Ascending aorta (tissue), 2 donors: ENCODE measurements around the gene SH3BP2. TPM values are rescaled to one million over a fixed set of nuclear protein-coding genes. Genes with fewer than 3 reads are reported as not detected.

ENCODE experiments used
- DNase-seq, 2 donors: peaks; one replicate each; pipeline ENCODE4 v3.0.0-alpha.2; 2019; ENCODE audit warnings: low spot score in 2 of 2
- H3K27ac ChIP-seq, 2 donors: fragments of 200-600 bp; sonication (generic); one replicate each; pipeline ENCODE4 v1.5.1; 2016 to 2017; ENCODE audit warnings: mild to moderate bottlenecking in 1 of 2
- H3K27me3 ChIP-seq: fragments of 200-600 bp; sonication (generic); one replicate; pipeline ENCODE4 v1.5.1; 2017
- H3K36me3 ChIP-seq, 2 donors: fragments of 200-600 bp; sonication (generic); one replicate each; pipeline ENCODE4 v1.5.1; 2016
- H3K4me1 ChIP-seq, 2 donors: fragments of 200-600 bp; sonication (generic); one replicate each; pipeline ENCODE4 v1.5.1; 2016 to 2017; ENCODE audit warnings: mild to moderate bottlenecking in 1 of 2
- H3K4me3 ChIP-seq, 2 donors: fragments of 200-600 bp; sonication (generic); one replicate each; pipeline ENCODE4 v1.5.1; 2016 to 2017; ENCODE audit warnings: mild to moderate bottlenecking in 1 of 2
- H3K9me3 ChIP-seq, 2 donors: fragments of 200-600 bp; sonication (generic); one replicate each; pipeline ENCODE4 v1.5.1; 2016
- intact Hi-C: fragments of 100-400 bp; cut with DNase I; formaldehyde crosslinking; loops from one replicate; pipeline ENCODE4 v1.15.1; 2023
- total RNA-seq: library from RNA; depleted of rRNA; stranded (reverse); fragments of >200 nt; gene quantifications from one replicate; pipeline ENCODE4 v1.1.0, GENCODE V29; 2016
- TF ChIP-seq, protein P1 (sequence below), 3 experiments: fragments of 200-600 bp in 2 of 3; fragments of 450-650 bp in 1 of 3; sonication (generic) in 2 of 3; IDR thresholded peaks; one replicate each; pipeline ENCODE4 v1.5.1; 2016 to 2019; ENCODE audit warnings: antibody characterized with exemption in 3 of 3, mild to moderate bottlenecking in 1 of 3, moderate library complexity in 1 of 3

The SH3BP2 gene
- total RNA-seq, 1 donor from 2014 or later = 70.6 TPM

DNA sequence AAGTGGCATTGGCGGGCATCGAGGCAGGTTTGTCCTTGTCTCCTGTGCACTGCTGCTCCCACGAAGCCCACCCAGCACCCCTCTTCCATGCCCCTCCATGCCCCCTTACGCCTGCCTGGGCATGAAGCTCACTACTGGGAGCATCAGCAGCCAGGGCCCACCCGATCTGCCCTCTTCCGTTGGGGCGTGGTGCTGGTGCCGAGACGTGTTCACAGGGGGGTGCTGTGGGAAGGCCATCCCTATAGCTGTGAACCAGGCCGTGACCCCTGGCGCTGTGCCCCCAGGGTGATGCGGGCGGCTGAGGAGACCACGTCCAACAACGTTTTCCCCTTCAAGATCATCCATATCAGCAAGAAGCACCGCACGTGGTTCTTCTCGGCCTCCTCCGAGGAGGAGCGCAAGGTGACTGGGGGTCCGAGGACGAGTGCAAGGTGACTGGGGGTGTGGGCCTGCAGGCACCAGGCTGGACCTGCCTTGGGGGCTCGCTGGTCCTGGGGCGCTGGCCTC is 31.5 kb downstream of the SH3BP2 start:
- no peak for DNase-seq
- Histone ChIP-seq H3K9me3 (no peaks in the 10 kb centered on the region), H3K27me3 (no peaks in the 10 kb centered on the region), H3K36me3 (peaks cover 0 to 11% of the 10 kb centered on the region in 2 donors), H3K4me1 (no peaks in the 10 kb centered on the region), H3K27ac (no peak overlapping the region), H3K4me3 (no peak overlapping the region)
- TF ChIP-seq, protein P1, sequence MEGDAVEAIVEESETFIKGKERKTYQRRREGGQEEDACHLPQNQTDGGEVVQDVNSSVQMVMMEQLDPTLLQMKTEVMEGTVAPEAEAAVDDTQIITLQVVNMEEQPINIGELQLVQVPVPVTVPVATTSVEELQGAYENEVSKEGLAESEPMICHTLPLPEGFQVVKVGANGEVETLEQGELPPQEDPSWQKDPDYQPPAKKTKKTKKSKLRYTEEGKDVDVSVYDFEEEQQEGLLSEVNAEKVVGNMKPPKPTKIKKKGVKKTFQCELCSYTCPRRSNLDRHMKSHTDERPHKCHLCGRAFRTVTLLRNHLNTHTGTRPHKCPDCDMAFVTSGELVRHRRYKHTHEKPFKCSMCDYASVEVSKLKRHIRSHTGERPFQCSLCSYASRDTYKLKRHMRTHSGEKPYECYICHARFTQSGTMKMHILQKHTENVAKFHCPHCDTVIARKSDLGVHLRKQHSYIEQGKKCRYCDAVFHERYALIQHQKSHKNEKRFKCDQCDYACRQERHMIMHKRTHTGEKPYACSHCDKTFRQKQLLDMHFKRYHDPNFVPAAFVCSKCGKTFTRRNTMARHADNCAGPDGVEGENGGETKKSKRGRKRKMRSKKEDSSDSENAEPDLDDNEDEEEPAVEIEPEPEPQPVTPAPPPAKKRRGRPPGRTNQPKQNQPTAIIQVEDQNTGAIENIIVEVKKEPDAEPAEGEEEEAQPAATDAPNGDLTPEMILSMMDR (IDR thresholded peaks at IDR 0.05) = no peak
- intact Hi-C loops = no loop called here

- intact Hi-C loops = no loop called here
- no peaks in the 10 kb centered on the region for H3K9me3 ChIP-seq
- TF ChIP-seq, protein P1 (IDR thresholded peaks at IDR 0.05) = no peak
- H3K27me3 ChIP-seq = no peaks in the 10 kb centered on the region
- no peak overlapping the region for H3K4me3 ChIP-seq
- DNase-seq = peak in 1 of 2 donors; percentile 7
- H3K27ac ChIP-seq = no peak overlapping the region
- H3K4me1 ChIP-seq = no peaks in the 10 kb centered on the region
- H3K36me3 ChIP-seq = peaks cover 0 to 11% of the 10 kb centered on the region in 2 donors
These were observed 32.0 kb downstream of the SH3BP2 start for GRCh38 chr4:2824836-2825381.

DNA sequence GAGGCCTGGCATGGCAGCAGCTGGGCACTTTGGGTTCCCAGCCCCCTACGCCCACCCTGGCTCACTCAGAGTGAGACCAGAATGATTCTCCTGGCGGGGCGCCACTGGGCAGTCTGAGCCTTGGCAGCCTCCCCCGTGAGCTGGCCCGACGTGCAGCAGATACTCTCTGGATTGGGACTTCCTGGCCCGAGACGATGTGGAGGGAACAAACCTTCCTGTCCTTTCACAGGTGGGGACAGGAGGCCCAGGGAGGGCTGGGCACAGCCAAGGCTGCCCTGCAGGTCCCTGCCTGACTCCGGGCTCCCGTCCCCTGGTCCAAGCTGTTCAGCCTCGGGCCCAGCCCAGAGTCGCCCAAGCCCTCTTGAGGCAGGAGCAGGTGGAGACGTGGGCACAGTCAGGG is 32.9 kb downstream of the SH3BP2 start:
- H3K27me3 ChIP-seq = no peaks in the 10 kb centered on the region
- no peaks in the 10 kb centered on the region for H3K9me3 ChIP-seq
- TF ChIP-seq, protein P1 (IDR thresholded peaks at IDR 0.05) = no peak
- H3K36me3 ChIP-seq = peaks cover 4 to 11% of the 10 kb centered on the region in 2 donors
- intact Hi-C loops = no loop called here
- H3K27ac ChIP-seq = no peak overlapping the region
- DNase-seq = peak in 1 of 2 donors; percentile 0
- no peaks in the 10 kb centered on the region for H3K4me1 ChIP-seq
- no peak overlapping the region for H3K4me3 ChIP-seq

DNA sequence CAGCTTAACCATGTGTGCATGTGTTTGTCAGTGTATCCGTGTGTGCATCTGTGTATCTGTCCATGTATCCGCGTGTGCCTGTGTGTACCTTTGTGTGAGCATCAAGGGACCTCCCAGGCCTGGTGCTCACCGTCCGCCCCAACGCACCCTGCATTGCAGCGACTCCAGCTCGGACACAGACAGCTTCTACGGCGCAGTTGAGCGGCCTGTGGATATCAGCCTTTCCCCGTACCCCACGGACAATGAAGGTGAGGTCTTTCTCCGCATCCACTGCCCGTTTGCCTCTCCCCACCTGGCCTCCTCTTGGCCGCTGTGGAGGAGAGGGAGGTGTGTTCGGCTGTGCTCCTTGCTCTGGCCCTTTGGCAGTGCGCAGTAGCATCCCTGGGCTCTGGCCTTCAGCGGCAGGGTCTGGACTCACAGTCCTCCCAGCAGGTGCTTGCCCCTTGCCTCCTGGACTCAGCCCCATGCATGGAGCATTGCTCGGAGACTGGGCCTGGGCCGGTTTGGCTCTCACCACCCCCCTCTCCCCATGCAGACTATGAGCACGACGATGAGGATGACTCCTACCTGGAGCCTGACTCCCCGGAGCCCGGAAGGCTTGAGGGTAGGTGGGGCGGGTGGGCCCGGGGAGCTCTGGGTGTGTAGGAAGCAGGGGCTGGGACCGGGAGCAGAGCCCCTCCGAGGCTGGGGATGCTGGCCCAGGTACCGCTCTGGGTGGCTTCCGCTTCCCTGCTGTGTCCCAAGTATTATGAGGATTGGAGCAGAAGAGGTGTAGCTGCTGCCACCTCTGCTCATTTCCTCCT is 34.4 kb downstream of the SH3BP2 start:
- peaks cover 7 to 13% of the 10 kb centered on the region in 2 donors for H3K36me3 ChIP-seq
- no peak overlapping the region for H3K4me3 ChIP-seq
- no peaks in the 10 kb centered on the region for H3K4me1 ChIP-seq
- DNase-seq = peak in 1 of 2 donors; percentile 5
- H3K9me3 ChIP-seq = no peaks in the 10 kb centered on the region
- intact Hi-C loops = no loop called here
- H3K27ac ChIP-seq = no peak overlapping the region
- TF ChIP-seq, protein P1 (IDR thresholded peaks at IDR 0.05) = no peak
- no peaks in the 10 kb centered on the region for H3K27me3 ChIP-seq

DNA sequence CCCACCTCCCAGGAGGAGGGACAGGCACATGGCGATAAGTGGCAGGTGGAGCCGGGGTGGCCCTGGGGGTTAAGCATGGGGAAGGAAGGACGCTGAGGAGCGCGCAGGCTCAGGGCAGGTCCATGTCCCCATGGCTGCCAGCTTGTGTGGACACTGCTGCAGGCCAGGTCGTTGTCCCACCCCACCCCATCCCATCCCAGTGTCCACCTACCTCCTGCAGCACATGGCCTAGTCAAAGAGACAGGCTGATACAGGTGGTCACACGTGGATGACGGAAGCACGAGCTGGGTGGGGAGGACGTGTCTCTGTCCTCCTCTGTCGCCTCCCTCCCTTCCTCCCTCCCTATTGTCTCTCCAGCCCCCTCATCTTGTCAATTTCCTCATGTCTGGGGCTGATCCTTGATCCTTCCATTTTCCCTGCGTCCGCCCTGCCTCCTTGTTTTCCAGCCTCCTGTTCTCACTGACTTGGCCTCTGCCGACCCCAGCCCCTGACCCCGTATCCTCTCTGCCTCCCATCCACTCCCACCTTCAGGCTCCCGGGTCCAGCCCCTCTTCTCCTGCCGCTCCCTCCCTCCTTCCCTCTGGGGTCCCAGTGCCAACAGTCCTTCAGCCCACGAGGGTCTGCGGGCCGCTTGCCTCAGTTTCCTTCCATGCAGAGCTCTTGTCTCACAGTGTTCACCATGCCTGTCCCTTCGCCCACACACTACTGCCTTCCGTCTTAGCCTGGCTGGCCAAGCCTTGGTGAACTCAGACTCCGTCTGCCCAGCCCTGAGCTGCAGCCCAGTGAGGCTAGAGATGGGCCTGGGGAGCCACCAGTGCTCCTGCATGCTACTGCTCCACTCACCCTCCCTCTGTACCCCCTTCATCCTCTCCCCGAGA is 35.2 kb downstream of the SH3BP2 start:
- peaks cover 8 to 14% of the 10 kb centered on the region in 2 donors for H3K36me3 ChIP-seq
- H3K27ac ChIP-seq = no peak overlapping the region

More for the DNA sequence above, 35.2 kb downstream of the SH3BP2 start:
- DNase-seq = peak in 1 of 2 donors; percentile 47
- intact Hi-C loops = no loop called here
- no peaks in the 10 kb centered on the region for H3K27me3 ChIP-seq
- TF ChIP-seq, protein P1 (IDR thresholded peaks at IDR 0.05) = no peak
- H3K9me3 ChIP-seq = no peaks in the 10 kb centered on the region
- H3K4me3 ChIP-seq = no peak overlapping the region
- H3K4me1 ChIP-seq = no peaks in the 10 kb centered on the region
